HG03558 (cell line): ENCODE measurements around the gene TBC1D9.
"Not testable (repeated sequence)": the region's sequence is repeated elsewhere in the genome, so short reads cannot be mapped to it uniquely, and the experiment has no call there.

Experiments used
- ATAC-seq: cut with Tn5 transposase; IDR thresholded peaks from one replicate; pipeline ENCODE4 v1.9.1; 2021; ENCODE audit warnings: moderate number of reproducible peaks; ENCODE audit not compliant: unreplicated experiment; ENCODE audit errors: extremely low read depth

TBC1D9 gene

DNA sequence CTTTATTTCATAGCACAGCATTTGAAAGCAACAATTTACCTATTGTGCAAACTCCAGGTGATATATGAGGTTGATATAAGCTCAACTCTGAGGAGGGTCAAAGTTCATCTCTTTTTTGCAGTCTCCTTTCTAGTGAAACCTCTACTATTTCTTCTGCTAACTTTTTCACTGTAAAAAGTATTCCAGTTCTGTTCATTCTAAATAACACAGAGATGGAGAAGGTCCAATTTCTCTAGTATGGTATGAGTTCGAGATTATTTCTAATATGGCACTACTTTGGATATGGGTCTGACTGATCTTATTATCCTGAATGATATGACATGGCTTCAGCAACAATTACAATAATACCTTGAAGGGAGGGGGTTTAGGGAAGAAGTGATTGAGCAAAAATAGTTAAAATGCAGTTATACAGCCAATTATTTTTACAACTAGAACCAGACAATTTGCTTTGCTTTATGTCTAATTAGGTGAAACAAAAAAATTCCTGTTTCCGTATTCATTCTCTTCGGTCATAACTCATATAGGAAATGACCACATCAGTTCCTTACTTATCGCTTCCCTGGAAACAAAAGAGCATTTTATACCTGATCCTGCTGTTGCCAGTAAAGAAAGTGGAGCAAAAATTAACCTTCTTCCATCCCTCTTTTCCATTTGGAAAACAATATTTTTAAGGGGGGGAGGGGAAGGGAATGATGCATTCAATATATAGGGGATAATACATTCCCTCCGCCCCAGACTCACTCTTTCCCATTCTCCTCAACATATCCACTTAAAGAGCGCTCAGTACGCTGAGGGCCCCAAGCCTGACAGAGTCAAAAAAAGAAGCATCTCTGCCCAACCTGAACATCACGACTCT lies 1.0 kb downstream of the TBC1D9 start:
- ATAC-seq = peak; percentile 19

DNA sequence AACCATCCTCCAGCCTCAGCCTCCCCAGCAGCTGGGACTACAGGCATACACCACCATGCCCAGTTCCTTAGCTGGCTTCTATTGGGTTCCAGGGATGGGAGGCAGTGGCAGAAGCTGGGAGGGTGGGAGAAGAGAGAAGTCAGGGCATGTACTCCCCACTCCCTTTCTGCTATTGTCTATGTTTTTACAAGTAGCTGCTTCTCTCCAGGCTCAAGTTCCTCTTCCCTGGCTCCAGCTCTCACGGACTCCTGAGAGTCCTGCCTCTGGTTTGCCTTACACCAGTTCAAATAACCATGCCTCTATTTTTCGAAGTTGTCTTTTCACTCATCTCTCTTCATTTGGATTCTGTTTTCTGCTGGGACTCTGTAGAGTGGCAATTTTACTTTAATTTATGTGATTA lies 2.9 kb downstream of the TBC1D9 start:
- no peak for ATAC-seq

DNA sequence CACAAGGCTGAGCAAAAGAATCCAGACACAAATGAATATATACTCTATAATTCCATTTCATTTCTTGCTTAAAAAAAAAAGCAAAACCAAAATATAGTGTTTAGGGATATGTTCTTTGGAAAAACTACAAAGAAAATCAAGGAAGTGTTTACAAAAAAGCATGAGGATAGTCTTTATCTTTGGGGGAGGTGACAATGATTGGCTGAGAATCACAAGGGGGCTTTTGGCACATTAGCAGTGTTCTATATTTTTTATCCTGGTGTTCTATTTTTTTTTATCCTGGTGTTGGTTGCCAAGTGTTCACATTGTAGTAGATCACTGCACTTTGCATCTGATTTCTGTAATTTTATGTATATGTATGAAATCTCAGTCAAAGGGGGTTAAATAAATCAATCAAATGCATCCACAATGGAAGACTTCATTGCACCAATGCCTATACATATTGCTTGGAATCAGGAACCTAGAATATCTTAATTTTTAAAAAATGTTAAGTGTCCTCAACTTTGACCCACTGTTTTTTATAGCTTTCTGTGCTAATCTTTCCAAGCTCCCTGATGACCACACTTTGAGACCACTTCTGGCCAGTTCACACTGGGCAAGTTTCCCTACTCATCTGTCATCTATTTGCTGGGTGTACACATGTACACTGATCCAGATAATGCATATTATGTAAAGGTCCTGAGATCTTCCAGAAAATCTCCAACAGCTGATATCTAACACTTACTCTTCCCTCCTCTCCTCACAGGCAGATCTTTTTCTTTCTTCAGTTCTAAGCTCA lies 3.7 kb downstream of the TBC1D9 start:
- no peak for ATAC-seq

DNA sequence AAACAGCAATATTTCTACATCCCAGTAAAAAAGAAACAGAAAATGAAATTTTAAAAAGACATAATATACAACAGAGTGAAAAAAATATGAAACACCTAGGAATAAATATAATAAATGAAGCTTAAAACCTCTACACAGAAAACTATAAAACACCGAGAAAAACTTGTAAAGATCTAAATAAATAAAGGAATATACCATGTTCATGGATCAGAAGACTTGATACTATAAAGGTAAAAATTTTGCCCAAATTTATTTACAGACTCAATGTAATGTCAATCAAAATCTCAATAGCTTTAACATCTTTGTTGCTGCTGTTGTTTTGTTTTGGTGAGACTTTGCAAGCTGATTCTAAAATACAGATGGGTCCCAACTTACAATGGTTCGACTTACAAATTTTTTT lies 5.7 kb downstream of the TBC1D9 start:
- no peak for ATAC-seq

DNA sequence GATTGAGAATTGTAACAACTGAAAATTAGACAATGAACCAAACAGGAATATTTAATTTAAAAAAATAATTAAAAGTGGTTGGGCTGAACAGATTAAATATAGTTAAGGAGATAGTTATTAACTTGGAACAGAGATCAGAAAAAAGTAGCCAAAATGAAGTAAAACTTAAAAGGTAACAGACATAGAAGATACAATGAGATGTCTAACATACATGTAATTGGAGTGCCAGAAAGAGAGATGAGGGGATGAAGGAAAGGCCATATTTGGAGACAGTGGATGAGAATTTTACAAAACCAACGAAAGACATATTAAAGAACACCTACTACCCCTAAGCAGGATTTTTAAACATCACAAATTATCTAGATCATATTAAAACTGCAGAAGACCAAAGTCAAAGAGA lies 8.0 kb downstream of the TBC1D9 start:
- no peak for ATAC-seq

DNA sequence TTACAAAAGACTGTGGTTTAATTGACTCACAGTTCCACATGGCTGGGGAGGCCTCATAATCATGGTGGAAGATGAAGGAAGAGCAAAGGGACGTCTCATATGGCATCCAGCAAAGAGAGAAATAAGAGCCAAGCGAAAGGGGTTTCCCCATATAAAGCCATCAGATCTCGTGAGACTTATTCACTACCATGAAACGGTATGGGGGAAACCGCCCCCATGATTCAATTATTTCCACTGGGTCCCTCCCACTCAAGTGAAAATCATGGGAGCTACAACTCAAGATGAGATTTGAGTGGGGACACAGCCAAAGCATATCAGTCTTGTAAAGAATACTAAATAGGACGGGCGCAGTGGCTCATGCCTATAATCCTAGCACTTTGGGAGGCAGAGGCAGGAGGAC lies 9.6 kb downstream of the TBC1D9 start:
- not testable (repeated sequence) for ATAC-seq

DNA sequence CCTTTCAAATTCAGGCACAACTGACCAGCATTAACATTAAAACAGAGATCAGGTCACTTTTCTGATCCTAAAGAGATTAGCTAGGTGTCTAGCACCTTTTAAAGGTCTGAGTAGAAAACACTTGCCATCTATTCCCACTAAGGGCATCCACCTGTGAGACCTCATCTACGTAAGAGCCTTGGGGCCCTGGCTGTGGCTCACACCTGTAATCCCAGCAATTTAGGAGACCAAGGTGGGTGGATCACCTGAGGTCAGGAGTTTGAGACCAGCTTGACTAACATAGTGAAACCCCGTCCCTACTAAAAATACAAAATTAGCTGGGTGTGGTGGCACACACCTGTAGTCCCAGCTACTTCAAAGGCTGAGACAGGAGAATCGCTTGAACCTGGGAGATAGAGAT lies 11.8 kb downstream of the TBC1D9 start:
- ATAC-seq = no peak

DNA sequence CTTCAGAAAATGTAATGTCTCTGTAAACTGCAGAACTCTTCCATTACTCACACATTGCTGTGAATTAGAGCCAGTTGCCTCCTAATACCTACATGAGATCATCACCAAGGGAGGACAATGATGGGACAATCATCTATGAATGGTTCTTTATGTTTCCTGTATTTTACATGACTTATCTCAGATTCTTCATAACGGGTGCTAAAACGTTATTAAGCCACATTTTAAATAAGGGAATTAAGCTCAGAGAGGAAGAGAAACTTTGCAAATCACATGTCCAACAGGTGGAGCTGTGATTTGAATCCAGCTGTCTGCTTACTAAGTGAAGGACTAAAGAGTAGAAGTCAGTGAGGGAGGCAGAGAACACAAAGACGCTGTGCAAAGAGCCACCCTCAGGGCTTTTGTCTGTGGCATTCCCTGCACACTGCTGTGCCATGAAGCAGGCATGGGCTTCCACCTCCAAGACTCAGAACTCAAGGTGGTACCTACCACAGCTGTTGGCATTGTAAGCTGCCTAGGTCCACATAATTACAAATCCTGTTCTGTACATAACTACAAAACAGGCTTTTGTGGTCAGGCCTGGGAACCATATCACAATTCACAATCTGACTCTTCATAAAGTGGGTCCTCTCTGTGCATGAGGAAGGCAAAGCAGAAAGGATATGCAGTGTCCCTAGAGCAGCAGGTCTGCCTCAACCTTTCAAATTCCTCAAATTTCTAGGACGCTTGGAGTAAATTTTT lies 12.8 kb downstream of the TBC1D9 start:
- peak; percentile 54 for ATAC-seq

DNA sequence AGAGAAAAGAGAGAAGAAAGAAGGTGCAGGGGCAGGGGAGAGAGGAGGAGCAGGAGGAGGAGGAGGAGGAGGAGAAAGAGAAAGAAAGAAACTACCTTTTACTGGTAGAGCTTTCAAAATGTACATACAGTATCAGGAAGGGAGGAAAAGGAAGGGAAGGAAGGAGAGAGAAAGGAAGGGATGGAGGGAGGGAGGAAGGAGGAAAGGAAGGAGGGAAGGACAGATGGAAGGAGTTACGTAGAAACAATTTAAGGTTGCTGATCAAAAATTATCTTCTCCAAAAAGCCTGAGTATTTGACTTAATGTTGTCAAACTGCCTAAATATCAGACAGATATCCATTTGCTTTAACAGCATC lies 13.4 kb downstream of the TBC1D9 start:
- no peak for ATAC-seq

DNA sequence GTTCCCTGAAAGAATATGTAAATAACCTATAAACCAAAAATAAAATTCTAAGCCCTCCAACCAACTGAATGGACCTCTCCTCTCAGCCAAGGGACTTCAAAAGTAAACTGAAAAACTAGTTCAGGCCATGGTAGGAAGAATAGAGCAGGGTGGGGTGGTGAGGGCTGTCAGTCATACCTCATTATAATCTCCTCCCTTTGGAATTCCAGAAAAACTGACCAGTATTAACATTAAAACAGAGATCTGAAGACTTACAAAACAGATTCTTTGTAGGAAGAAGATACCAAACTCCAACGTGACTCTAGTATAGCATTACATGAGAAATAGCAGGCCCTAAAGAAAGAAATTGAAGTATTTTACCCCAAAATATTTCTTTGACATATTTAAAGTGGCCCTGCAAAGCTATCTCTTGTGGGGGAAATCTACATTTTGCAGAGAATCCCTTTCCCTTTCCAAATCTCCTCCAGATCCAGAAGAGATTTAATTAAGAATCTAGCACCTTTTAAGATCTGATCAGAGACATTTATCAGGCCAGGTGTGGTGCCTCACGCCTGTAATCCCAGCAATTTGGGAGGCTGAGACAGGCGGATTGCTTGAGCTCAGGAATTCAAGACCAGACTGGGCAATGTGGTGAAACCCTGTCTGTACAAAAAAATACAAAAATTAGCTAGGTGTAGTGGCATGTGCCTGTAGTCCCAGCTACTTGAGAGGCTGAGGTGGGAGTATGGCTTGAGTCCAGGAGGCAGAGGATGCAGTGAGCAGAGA lies 15.1 kb downstream of the TBC1D9 start:
- ATAC-seq = no peak

DNA sequence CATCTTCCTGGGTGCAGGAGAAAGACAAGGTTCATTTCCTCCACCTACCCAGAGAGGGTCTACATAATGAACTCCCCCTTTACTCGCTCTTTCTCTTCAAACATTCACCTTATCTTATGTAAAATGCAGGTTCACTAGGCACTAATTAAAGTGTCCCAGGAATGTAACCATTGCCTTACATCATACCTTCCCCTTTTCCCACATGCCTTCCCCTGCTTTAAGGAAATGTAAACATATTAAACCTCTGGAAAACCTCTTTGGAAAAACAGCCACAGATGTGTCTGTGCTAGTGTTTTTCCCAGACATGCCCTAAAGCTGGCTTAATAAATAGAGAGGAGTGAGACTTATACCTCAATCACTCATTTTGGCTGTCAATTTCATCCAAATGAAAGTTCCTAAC lies 15.8 kb downstream of the TBC1D9 start:
- ATAC-seq = no peak

DNA sequence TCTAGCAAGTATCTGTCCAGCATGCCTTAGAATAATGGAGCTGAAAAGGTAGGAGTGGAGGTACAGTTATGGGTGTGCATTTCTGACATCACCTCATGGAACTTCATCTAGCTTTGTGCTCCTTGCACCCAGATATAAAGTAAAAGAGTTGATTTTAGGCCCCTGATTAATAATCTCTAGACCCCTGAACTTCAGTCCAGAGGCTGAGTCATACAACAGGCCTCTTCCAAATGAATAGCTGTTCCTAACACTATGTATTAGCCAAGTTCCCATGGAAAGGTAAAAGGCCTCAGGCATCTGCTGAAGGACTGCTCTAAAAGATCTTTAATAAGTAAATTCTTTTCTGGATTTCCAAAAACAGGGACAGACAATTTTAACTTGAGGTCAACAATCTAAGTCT lies 16.2 kb downstream of the TBC1D9 start:
- ATAC-seq = no peak

DNA sequence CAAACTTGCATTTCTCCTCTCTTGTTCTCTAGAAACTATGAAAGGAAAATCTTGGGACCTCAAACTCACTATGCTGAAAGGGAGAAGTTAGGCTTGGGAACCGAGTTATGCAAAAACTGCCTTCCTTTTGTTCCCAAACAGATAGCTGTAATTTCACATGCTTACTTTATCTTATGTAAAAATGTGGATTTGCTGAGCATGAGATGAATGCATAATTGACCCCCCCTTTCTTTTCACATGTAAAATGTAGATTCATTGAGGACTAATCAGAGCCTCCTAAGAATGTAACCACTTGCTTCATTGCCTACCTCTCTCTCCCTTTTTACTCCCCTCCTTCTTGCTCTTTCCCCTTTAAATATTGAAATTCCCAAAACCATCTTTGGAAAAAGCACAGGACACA lies 18.0 kb downstream of the TBC1D9 start:
- no peak for ATAC-seq

DNA sequence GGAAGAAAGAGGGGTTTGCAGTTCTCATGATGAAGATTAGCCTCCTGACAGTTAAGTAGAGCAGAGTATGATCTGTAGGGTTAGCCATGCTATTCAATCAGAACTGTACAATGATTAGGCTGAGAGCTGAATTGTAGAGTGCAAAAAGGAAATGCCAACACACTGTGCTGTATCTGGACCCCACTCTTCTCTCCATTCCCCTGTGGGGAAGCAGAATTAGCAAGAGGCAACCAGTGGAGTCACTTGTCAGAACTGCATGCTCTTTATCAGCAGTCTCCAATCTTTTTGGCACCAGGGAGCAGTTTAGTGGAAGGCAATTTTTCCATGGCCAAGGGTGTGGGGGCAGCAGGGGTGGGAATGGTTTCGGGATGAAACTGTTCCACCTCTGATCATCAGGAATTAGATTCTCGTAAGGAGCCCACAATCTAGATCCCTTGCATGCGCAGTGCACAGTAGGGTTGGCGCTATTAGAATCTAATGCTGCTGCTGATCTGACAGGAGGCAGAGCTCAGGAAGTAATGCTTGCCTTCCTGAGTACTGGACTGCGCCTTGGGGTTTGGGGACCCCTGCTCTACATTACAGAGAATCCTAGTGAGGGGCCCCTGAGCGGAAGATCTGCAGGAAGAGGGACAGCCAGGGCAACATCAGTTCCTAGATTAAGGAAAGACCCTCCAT lies 19.4 kb downstream of the TBC1D9 start:
- no peak for ATAC-seq

DNA sequence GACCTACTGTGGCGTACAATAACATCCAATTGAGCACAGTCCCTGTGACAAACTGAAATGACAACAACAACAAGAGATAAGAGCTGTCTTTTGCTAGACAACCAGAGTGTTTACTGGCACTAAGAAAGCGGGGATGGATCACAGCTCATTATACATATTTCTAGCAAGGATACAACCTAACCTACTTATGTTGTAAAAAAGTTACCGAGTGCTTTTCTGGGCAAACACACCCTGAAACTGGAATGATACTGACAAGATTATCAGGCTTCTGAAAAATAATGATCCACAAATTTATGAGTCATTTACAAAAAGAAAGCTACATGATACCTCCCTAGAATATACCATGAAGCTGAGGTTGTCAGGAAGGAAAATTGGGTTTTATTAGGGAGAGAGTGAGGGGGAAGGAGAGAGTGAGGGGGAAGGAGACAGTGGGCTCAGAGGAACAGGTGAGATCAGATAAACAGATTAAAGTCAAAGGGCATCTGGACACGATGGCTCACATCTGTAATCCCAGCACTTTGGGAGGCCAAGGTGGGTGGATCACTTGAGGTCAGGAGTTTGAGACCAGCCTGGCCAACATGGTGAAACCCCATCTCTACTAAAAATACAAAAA lies 20.3 kb downstream of the TBC1D9 start:
- no peak for ATAC-seq

DNA sequence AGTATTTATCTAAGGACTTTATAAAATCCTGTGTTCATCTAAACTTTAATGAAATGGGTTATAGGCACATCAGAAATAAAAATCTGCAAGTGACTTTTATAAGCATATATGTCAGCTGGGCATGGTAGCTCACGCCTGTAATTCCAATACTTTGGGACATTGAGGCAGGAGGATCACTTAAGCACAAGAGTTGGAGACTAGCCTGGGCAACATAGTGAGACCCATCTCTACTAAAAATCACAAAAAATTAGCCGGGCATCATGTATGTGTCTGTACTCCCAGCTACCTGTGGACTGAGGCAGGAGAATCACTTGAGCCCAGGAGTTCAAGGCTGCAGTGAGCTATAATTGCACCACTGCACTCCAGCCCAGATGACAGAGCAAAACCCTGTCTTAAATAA lies 20.9 kb downstream of the TBC1D9 start:
- ATAC-seq = no peak

DNA sequence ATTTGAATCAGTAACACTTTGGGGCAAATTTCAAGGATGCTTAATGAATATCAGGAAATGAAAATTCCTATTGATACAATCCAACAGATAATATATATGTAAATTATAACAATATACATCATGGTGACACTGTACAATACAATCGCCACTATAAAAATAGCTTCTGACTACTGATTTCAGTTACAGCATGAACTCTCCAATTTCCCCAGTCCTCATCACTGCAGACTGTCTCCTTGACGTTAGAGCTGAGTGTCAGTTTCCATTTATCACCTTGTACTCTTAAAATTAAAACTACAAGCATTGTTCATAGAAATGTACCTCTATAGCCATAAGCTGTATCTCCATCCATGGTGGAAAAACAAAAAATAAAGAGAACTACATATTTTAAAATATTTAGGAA lies 23.4 kb downstream of the TBC1D9 start:
- no peak for ATAC-seq

DNA sequence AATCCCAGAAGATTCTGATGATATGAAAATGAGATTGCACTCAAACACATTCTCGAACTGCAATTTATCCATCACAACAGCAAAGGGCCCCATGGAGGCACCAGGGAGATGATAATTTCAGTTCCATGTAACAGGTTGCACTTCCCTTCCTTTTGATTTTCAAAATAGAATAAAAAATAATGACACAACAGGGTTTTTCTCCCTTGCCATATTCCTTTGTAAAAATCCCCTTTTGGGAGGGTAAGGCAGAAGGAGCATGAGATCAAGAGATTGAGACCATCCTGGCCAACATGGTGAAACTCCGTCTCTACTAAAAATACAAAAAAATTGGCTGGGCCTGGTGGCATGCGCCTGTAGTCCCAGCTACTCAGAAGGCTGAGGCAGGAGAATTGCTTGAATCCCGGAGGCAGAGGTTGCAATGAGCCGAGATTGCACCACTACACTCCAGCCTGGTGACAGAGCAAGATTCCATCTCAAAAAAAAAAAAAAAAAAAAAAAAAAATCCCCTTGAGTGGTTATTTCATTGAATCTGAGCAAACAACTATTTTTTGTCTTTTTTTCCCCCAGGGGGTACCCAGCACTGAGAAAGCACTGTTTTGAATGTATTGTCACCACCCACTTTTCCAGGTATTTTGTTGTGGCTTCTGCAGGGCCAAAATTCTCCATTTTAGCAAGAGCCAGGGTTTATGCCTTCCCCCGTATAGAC lies 26.7 kb downstream of the TBC1D9 start:
- no peak for ATAC-seq
